ENCODE measurements around the gene LDAF1. TPM values are rescaled to one million over a fixed set of nuclear protein-coding genes. Genes with fewer than 3 reads are reported as not detected.

Gene LDAF1
- total RNA-seq, 3 donors from 2014 or later (not counting 1 experiment from before 2014, with no cell fraction given) = 4.6 to 12.9 (median 5.9) TPM

GRCh38 chr16:21175397-21175796 lies 16.9 kb downstream of the LDAF1 start:
- Histone ChIP-seq H3K9me3 (ENCODE audit: control insufficient read depth, insufficient read depth, low read length) (no peaks in the 10 kb centered on the region), H3K4me3 (ENCODE audit: low read length) (no peak overlapping the region), H3K27ac (ENCODE audit: low read length) (no peak overlapping the region), H3K4me1 (ENCODE audit: control insufficient read depth, insufficient read depth, low read length) (no peaks in the 10 kb centered on the region), H3K27me3 (ENCODE audit: control insufficient read depth, insufficient read depth, low read length) (no peaks in the 10 kb centered on the region), H3K36me3 (ENCODE audit: control insufficient read depth, insufficient read depth, low read length) (peaks cover 14% of the 10 kb centered on the region)
- Mint-ChIP-seq H3K27me3 (ENCODE audit: low read depth in 2 of 2) (no peaks in the 10 kb centered on the region), H3K4me3 (no peak overlapping the region), H3K36me3 (peaks cover 11% of the 10 kb centered on the region), H3K9me3 (no peaks in the 10 kb centered on the region), H3K4me1 (no peaks in the 10 kb centered on the region), H3K27ac (no peak overlapping the region)
- WGBS (ENCODE audit: insufficient coverage) = 87% methylated on average over 1 of the region's 1 CpG
- ATAC-seq = no peak
- intact Hi-C loops (cut with micrococcal nuclease) = no loop called here
- DNase-seq = no peak
- no peak for TF ChIP-seq CTCF (IDR thresholded peaks at IDR 0.05)

- Histone ChIP-seq H3K4me3 (ENCODE audit: low read length) (no peak overlapping the region), H3K27ac (ENCODE audit: low read length) (no peak overlapping the region), H3K4me1 (ENCODE audit: control insufficient read depth, insufficient read depth, low read length) (no peaks in the 10 kb centered on the region), H3K9me3 (ENCODE audit: control insufficient read depth, insufficient read depth, low read length) (no peaks in the 10 kb centered on the region), H3K36me3 (ENCODE audit: control insufficient read depth, insufficient read depth, low read length) (peaks cover 15% of the 10 kb centered on the region), H3K27me3 (ENCODE audit: control insufficient read depth, insufficient read depth, low read length) (no peaks in the 10 kb centered on the region)
- 97% methylated on average over 12 of the region's 13 CpGs for WGBS (ENCODE audit: insufficient coverage)
- intact Hi-C loops (cut with micrococcal nuclease) = no loop called here
- Mint-ChIP-seq H3K4me1 (no peaks in the 10 kb centered on the region), H3K27ac (no peak overlapping the region), H3K36me3 (peaks cover 11% of the 10 kb centered on the region), H3K4me3 (no peak overlapping the region), H3K27me3 (ENCODE audit: low read depth in 2 of 2) (no peaks in the 10 kb centered on the region), H3K9me3 (no peaks in the 10 kb centered on the region)
- ATAC-seq (no peak), DNase-seq (no peak)
- no peak for TF ChIP-seq CTCF (IDR thresholded peaks at IDR 0.05)
Measured at GRCh38 chr16:21179126-21179982, 20.9 kb downstream of the LDAF1 start.

- H3K27me3 ChIP-seq (ENCODE audit: control insufficient read depth, insufficient read depth, low read length) = no peaks in the 10 kb centered on the region
- WGBS (ENCODE audit: insufficient coverage) = 100% methylated on average over 3 of the region's 3 CpGs
- Mint-ChIP-seq H3K9me3 (no peaks in the 10 kb centered on the region), H3K4me1 (no peaks in the 10 kb centered on the region), H3K4me3 (no peak overlapping the region), H3K27me3 (ENCODE audit: low read depth in 2 of 2) (no peaks in the 10 kb centered on the region), H3K36me3 (peaks cover 11% of the 10 kb centered on the region), H3K27ac (no peak overlapping the region)
- H3K4me1 ChIP-seq (ENCODE audit: control insufficient read depth, insufficient read depth, low read length) = no peaks in the 10 kb centered on the region
- intact Hi-C loops (cut with micrococcal nuclease) = loop anchor here (10.0 kb wide), 1 partner anchor 385 kb away; no protein-coding TSS in a partner anchor
- no peak for DNase-seq
- H3K36me3 ChIP-seq (ENCODE audit: control insufficient read depth, insufficient read depth, low read length) = peaks cover 15% of the 10 kb centered on the region
- TF ChIP-seq CTCF (IDR thresholded peaks at IDR 0.05) = no peak
- ATAC-seq = no peak
- no peak overlapping the region for H3K4me3 ChIP-seq (ENCODE audit: low read length)
- H3K27ac ChIP-seq (ENCODE audit: low read length) = no peak overlapping the region
- H3K9me3 ChIP-seq (ENCODE audit: control insufficient read depth, insufficient read depth, low read length) = no peaks in the 10 kb centered on the region
Measured at GRCh38 chr16:21179983-21180365, 21.5 kb downstream of the LDAF1 start.
